ENCODE results near the gene GTF2H4. TPM values are rescaled to one million over a fixed set of nuclear protein-coding genes. Genes with fewer than 3 reads are reported as not detected.
A peak's percentile ranks its signal among the peaks of the same experiment; 100 is the strongest.
"Not testable (repeated sequence)": the region's sequence is repeated elsewhere in the genome, so short reads cannot be mapped to it uniquely, and the experiment has no call there.

GTF2H4 gene
- total RNA-seq, 1 donor from 2014 or later = 73.0 TPM

GRCh38 chr6:30898750-30899360 lies 9.2 kb upstream of the GTF2H4 start:
- H3K36me3 Mint-ChIP-seq (ENCODE audit: insufficient read depth) = peaks cover 18% of the 10 kb centered on the region

GRCh38 chr6:30900863-30901417 lies 7.1 kb upstream of the GTF2H4 start:
- Mint-ChIP-seq H3K27ac (no peak overlapping the region), H3K27me3 (no peaks in the 10 kb centered on the region), H3K4me3 (ENCODE audit: low read depth) (no peak overlapping the region), H3K4me1 (ENCODE audit: low read depth) (no peaks in the 10 kb centered on the region), H3K36me3 (ENCODE audit: insufficient read depth) (peaks cover 9% of the 10 kb centered on the region), H3K9me3 (ENCODE audit: low read depth) (no peaks in the 10 kb centered on the region)
- no peak for TF ChIP-seq CTCF (IDR thresholded peaks at IDR 0.05; ENCODE audit: unreplicated experiment)
- DNase-seq (ENCODE audit: low spot score, unreplicated experiment) = no peak

More at GRCh38 chr6:30898750-30899360, 9.2 kb upstream of the GTF2H4 start:
- H3K4me1 Mint-ChIP-seq (ENCODE audit: low read depth) = no peaks in the 10 kb centered on the region
- no peaks in the 10 kb centered on the region for H3K27me3 Mint-ChIP-seq
- no peak overlapping the region for H3K27ac Mint-ChIP-seq
- H3K4me3 Mint-ChIP-seq (ENCODE audit: low read depth) = no peak overlapping the region
- H3K9me3 Mint-ChIP-seq (ENCODE audit: low read depth) = no peaks in the 10 kb centered on the region
- DNase-seq (ENCODE audit: low spot score, unreplicated experiment) = no peak
- TF ChIP-seq CTCF (IDR thresholded peaks at IDR 0.05; ENCODE audit: unreplicated experiment) = no peak

- peaks cover 8% of the 10 kb centered on the region for H3K36me3 Mint-ChIP-seq (ENCODE audit: insufficient read depth)
- no peak for TF ChIP-seq CTCF (IDR thresholded peaks at IDR 0.05; ENCODE audit: unreplicated experiment)
Observed at GRCh38 chr6:30901436-30901835, 6.6 kb upstream of the GTF2H4 start.

GRCh38 chr6:30902196-30902595 lies 5.8 kb upstream of the GTF2H4 start:
- H3K4me1 Mint-ChIP-seq (ENCODE audit: low read depth); H3K27me3 Mint-ChIP-seq; H3K4me3 Mint-ChIP-seq (ENCODE audit: low read depth); DNase-seq (ENCODE audit: low spot score, unreplicated experiment); H3K27ac Mint-ChIP-seq; H3K9me3 Mint-ChIP-seq (ENCODE audit: low read depth); H3K36me3 Mint-ChIP-seq (ENCODE audit: insufficient read depth): not testable (repeated sequence)

More at GRCh38 chr6:30901436-30901835, 6.6 kb upstream of the GTF2H4 start:
- Mint-ChIP-seq H3K27me3 (no peaks in the 10 kb centered on the region), H3K27ac (no peak overlapping the region), H3K9me3 (ENCODE audit: low read depth) (no peaks in the 10 kb centered on the region), H3K4me1 (ENCODE audit: low read depth) (no peaks in the 10 kb centered on the region), H3K4me3 (ENCODE audit: low read depth) (no peak overlapping the region)
- DNase-seq (ENCODE audit: low spot score, unreplicated experiment) = no peak

- TF ChIP-seq CTCF (IDR thresholded peaks at IDR 0.05; ENCODE audit: unreplicated experiment) = no peak
- H3K36me3 Mint-ChIP-seq (ENCODE audit: insufficient read depth) = peaks cover 8% of the 10 kb centered on the region
- H3K27me3 Mint-ChIP-seq = no peaks in the 10 kb centered on the region
- peaks cover 3% of the 10 kb centered on the region for H3K4me1 Mint-ChIP-seq (ENCODE audit: low read depth)
- H3K27ac Mint-ChIP-seq = peak overlapping the region; percentile 70
- no peak for DNase-seq (ENCODE audit: low spot score, unreplicated experiment)
- H3K4me3 Mint-ChIP-seq (ENCODE audit: low read depth) = no peak overlapping the region
- H3K9me3 Mint-ChIP-seq (ENCODE audit: low read depth) = no peaks in the 10 kb centered on the region
Observed at GRCh38 chr6:30902709-30903108, 5.3 kb upstream of the GTF2H4 start.

- no peak overlapping the region for H3K27ac Mint-ChIP-seq
- TF ChIP-seq CTCF (IDR thresholded peaks at IDR 0.05; ENCODE audit: unreplicated experiment) = no peak
- H3K36me3 Mint-ChIP-seq (ENCODE audit: insufficient read depth) = peaks cover 7% of the 10 kb centered on the region
- H3K9me3 Mint-ChIP-seq (ENCODE audit: low read depth) = no peaks in the 10 kb centered on the region
- H3K4me3 Mint-ChIP-seq (ENCODE audit: low read depth) = no peak overlapping the region
- DNase-seq (ENCODE audit: low spot score, unreplicated experiment) = no peak
- H3K4me1 Mint-ChIP-seq (ENCODE audit: low read depth) = peaks cover 5% of the 10 kb centered on the region
- H3K27me3 Mint-ChIP-seq = no peaks in the 10 kb centered on the region
Observed at GRCh38 chr6:30903236-30903635, 4.8 kb upstream of the GTF2H4 start.

GRCh38 chr6:30907290-30907757 lies 683 bp upstream of the GTF2H4 start:
- peak overlapping the region; percentile 92 for H3K27ac Mint-ChIP-seq

More at GRCh38 chr6:30907290-30907757, 683 bp upstream of the GTF2H4 start:
- Mint-ChIP-seq H3K4me3 (ENCODE audit: low read depth) (peak overlapping the region; percentile 98), H3K4me1 (ENCODE audit: low read depth) (peaks cover 14% of the 10 kb centered on the region), H3K36me3 (ENCODE audit: insufficient read depth) (peaks cover 13% of the 10 kb centered on the region)
- DNase-seq (ENCODE audit: low spot score, unreplicated experiment); H3K9me3 Mint-ChIP-seq (ENCODE audit: low read depth); H3K27me3 Mint-ChIP-seq: not testable (repeated sequence)

All from progenitor cell of endocrine pancreas (in vitro differentiated cells).